Activated CD4-positive, CD25-positive, alpha-beta regulatory T cell treated with anti-CD3 and anti-CD28 coated beads, Interleukin-2, amount 50 U/mL, for 24 hours (primary cell): ENCODE measurements around the gene JMJD8.
"Not testable (repeated sequence)": the region's sequence is repeated elsewhere in the genome, so short reads cannot be mapped to it uniquely, and the experiment has no call there.

Source experiments
- ATAC-seq, 2 donors: fragments of 150-1000 bp; cut with Tn5 transposase; one replicate each; pipeline ENCODE4 v1.10.0; 2021; ENCODE audit warnings: mild to moderate bottlenecking in 1 of 2, moderate library complexity in 1 of 2

The JMJD8 gene

DNA sequence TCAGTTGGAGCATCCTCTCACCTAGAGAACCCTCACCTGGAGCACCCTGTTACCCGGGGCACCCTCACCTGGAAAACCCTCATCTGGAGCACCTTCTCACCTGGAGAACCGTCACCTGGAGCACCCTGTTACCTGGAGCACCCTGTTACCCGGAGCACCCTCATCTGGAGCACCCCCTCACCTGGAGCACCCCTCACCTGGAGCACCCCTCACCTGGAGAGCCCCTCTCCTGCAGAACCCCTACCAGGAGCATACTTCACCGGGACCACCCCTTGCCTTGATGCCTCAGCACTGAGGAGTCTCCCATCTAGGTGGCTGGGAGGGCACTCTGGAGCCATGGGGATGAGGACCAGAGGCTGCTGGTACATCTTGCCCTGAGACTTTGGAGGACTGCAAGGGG is 24.8 kb upstream of the JMJD8 start:
- no peak for ATAC-seq

DNA sequence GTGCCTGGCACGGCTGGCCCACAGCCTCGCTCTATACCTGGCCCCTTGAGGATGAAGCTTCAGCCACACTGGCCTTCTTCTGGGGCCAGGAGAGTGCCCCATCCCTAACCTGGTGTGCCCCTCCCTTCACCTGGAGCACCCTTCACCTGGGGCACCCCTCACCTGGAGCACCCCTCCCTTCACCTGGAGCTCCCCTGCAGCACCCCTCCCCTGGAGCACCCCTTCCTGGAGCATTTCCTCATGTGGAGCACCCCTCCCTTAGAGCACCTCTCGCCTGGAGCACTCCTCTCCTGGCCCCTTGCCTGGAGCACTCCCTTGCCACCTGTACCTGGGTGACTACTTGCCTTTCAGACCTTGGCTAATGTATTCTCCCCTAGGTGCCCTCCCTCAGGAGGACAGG is 23.9 kb upstream of the JMJD8 start:
- no peak for ATAC-seq

DNA sequence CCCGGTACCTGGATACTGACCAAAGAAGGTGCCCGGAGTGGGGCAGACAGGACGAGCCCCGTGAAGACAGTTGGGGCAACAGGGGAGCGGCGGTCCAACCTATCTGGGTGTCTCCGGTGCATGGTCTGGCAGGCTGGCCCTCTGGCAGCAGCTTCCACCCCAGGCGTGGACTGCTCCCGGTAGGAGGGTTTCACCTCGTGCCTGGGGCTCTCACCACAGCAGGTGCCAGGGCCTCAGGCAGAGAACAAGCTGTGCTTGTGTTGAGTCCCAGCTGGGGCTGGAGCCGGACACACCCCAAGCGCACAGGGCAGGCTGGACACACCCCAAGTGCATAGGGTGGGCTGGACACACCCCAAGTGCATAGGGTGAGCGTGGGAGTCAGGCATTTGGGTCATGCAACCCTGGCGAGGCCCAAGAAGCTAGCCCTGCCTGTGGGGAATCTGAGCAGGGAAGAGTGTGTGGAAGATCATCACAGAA is 23.0 kb upstream of the JMJD8 start:
- ATAC-seq, result no peak

- no peak for ATAC-seq
These were observed 22.3 kb upstream of the JMJD8 start for GRCh38 chr16:706189-707061.

DNA sequence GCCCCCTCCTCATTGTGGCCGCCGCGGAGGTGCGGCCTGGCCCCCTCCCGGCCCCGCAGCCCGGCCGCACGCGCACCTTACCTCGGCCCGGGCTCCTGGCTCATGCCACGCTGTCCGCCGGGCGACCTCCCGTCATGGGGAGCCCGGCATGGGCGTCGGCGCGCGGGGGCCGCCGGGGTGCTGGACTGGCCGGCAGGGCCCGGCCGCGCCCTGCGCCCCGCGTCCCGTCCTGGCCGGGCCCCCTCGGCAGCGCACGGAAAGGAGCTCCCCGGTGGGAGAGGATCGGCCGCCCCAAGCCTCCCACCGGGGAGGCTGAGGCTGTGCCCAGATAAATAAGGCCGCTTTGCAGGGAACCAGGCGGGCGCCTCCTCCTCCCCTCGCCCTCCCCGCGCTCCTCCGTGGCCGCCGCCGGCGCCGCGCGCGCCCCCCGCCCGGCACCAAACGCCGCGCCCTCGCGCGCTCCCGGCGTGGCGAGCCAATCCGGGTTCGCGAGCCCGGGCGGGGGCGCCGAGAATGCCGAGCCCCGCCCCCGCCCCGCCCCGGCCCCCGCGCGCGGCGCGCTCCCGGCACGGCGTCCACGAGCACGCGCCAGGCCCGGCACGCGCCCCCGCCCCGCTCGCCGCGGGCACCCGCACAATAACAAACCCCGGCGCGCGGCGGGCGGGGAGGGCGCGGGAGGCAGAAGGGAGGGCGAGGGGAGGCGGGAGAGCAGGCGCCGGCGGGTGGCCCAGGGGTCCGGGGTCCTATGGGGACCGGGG is 21.5 kb upstream of the JMJD8 start, which contains the start of gene FBXL16:
FBXL16 (minus strand) TSS at position 371 of the 758 bp plus-strand sequence. CDS start 8,396 bp downstream, outside the sequence.
- ATAC-seq, result no peak

DNA sequence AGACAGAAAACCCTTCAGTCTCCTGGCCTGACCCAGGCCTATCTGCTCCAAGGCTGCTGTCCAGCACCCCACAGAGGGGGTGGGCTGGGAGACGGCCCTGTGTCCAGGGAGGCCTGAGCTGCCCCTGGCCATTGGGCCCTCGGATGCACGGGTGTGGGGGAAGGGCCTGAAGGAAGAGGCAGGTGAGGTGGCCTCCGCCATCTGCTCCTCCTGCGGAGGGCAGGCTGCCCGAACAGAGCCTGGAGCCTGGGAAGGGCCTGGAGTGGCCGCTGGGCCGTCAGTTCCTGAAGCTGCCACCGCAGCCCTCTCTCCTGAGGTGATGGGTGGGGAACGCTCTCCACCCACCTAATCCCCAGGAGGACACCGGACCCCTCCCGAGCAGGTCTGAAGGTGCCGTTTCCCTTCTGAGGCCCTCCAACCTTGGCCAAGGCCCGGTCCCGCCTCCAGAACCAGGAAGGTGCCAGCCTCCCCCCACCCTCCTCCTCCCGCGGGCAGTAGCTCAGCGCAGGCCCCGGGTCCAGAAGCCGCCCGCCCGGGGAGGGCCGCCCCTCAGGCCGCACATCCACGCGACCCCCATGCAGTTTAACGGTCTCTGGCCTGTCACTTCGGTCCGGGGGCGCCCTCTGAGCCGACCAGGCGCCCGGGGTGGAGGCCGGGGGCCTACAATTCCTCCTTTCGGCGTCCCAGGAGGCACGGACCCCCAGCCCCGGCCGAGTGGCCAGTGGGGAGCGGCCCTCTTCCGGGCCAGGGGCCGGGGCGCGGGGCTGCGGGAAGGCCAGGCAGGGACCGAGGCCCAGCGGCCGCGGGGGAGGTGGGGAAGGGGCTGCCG is 20.6 kb upstream of the JMJD8 start:
- ATAC-seq, result no peak

GRCh38 chr16:704047-704446 is 19.9 kb upstream of the JMJD8 start:
- no peak for ATAC-seq

DNA sequence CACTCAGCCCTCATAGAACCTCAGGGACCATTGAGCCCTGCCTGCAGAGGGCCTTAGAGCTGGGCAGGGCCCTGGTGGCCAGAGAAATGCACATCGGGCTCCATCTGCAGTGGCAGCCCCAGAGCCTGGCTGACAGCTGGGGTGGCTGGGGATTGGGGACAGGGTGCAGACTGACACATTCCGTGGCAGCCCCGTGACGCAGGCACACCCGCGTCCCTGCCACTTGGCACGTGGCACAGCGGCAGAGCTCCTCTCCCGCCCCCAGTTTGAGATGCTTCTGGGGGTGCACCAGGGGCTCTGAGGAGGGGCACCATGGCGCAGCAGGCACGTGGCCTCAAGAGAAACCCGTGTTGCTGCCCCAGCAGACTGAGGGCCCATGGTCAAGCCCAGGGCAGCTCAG is 19.3 kb upstream of the JMJD8 start:
- ATAC-seq, result no peak

DNA sequence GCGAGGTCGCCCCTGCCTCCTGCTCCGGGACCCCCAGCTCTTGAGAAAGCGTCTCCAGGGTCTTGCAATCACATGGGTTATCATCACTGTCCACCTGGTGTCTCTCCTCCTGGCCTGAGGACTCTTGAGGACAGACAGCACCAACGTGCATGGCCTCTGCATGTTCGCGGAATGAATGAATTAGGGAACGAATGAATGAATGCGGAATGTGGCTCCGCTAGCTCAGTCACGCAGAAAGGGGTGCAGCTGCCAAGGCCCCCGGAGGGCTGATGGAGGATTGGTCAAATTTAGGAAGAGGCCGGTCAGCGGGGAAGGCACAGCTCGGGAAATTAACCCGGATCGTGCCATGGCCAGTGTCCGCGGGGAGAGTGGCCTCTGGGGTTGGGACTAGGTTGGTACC is 18.2 kb upstream of the JMJD8 start:
- no peak for ATAC-seq

GRCh38 chr16:700684-701584 is 16.8 kb upstream of the JMJD8 start:
- ATAC-seq, result peak; percentile 64 to 71

DNA sequence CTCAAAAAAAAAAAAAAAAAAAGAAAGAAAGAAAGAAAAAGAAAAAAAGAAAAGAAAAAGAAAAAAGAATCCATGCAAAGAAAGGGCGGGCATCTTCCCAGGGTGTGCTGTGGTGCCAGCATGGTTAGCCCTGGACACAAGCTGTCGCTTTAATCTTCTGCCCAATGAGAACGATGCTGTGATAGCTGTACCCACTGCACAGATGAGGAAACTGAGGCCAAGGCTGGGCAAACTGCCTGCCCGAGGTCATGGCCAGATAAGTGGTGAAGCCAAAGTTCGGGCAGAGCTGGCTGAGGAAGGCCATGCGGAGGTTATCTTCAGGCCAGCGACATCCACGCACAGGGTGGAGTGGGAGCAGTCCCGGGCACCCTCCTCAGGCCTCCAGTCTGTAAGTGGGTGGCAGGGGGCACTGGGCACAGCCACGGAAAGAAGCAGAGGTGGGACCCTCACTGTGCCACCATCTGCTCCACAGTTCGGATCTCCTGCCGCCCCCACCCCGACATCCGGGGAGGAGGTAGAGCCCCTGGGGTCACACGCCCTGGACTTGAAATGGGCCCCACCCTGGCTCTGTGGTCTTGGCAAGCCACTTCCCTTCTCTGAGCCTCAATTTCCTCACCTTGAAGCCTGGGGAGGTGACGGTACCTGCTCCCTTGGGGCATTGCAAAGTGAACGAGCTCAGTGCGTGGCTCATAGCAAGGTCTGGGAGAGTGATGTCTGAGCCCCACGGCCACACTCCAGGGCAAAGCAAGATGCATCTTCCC is 15.0 kb upstream of the JMJD8 start:
- ATAC-seq, result no peak

GRCh38 chr16:695355-696089 is 11.4 kb upstream of the JMJD8 start:
- peak; percentile 82 to 85 for ATAC-seq

- ATAC-seq, result no peak
These were observed 10.8 kb upstream of the JMJD8 start for GRCh38 chr16:694863-695354.

- ATAC-seq, result no peak
These were observed 10.2 kb upstream of the JMJD8 start for GRCh38 chr16:694187-694862.

DNA sequence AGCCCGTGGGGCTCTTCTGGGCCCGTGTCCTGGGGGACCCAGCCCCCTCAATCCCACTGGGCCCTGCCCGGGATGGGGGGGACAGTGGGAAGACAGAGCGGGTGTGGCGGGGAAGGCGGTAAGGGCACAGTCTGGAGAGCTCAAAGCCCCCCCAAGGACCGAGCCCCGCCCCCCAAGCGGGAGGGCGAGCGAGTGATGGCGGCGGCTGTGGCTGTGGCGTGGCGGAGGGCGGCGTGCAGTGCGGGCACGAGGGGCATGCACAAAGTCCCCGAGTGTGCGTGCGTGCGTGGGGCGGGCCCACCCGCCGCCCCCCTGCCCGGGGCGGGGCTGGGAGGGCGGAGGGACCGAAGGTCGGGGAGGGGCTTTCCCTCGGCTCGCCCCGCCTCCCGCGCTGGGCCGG is 9.6 kb upstream of the JMJD8 start:
- ATAC-seq, result no peak

- no peak for ATAC-seq
These were observed 9.2 kb upstream of the JMJD8 start for GRCh38 chr16:693364-693763.

DNA sequence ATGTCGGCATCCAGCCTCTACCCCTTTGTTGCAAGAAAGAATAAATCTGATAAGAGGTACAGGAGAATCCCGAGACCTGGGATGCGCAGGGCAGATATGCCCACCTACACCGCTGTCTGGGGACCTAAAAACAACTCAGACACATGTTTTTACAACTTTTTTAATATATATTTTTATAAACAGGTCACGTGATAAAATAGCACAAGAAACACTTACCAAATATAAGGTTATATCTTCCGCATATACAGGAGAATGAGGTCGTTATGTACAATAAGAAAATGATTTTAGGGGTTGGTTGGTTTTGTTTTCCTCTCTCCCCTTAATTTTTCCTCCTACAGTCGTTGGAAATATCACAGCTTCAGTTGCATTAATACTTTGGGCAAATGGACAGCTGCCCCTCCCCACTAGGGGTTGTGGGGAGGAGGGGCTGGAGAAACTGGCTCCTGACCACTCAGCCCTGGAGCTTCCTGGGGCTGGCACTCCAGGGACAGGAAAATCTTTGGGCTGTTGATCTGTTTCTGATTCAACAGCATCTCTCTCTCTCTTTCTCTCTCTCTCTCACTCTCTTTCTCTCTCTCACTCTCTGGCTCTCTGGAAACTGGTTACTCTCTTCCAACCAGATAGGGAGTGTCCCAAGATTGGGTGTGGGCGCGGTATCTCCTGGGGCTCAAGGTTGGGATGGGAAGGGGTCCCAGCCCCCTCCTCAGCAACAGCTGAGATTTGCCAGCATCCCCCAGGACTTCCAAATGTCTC is 8.4 kb upstream of the JMJD8 start:
- no peak for ATAC-seq

GRCh38 chr16:691242-691641 is 7.1 kb upstream of the JMJD8 start:
- ATAC-seq, result not testable (repeated sequence)
